Measurements from ENCODE around the gene PLD1. TPM values are rescaled to one million over a fixed set of nuclear protein-coding genes. Genes with fewer than 3 reads are reported as not detected.
A peak's percentile ranks its signal among the peaks of the same experiment; 100 is the strongest.

The PLD1 gene
- total RNA-seq, 1 experiment from 2014 or later, result 32.5 TPM

DNA sequence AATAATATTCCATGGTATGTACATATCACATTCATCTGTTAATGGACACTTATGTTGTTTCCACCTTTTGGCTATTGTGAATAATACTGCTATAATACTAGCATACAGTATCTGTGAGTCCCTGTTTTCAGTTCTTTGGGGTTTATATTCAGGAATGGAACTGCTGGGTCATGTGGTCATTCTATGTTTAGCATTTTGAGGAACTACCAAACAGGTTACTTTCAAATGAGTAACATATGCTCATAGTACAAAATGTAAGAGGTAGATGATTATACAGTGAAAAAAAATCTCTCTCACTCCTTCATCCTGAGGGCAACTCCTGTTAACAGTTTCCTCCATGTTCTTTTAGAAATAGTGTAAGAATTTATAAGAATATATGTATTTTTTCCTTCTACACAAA lies 162.2 kb downstream of the PLD1 start:
- DNase-seq, result no peak
- Histone ChIP-seq H3K4me1 (replicated peaks; ENCODE audit: insufficient read depth) (no peaks in the 10 kb centered on the region), H3K27ac (no peak overlapping the region), H3K27me3 (ENCODE audit: insufficient read depth, low read depth) (no peaks in the 10 kb centered on the region), H3K4me3 (no peak overlapping the region), H3K36me3 (ENCODE audit: low read depth) (no peaks in the 10 kb centered on the region), H3K9me2 (ENCODE audit: insufficient read depth) (no peaks in the 10 kb centered on the region), H3K9me3 (ENCODE audit: insufficient read depth, low read depth) (no peaks in the 10 kb centered on the region), H4K20me1 (ENCODE audit: insufficient read depth) (no peaks in the 10 kb centered on the region), H3K79me2 (ENCODE audit: low read depth) (no peaks in the 10 kb centered on the region), H3F3A (ENCODE audit: insufficient read depth, low read depth) (no peaks in the 10 kb centered on the region), H2AFZ (no peak overlapping the region), H3K4me2 (no peak overlapping the region)
- intact Hi-C loops (cut with micrococcal nuclease; ENCODE audit: unreplicated experiment), result loop anchor here (5.0 to 10.0 kb wide), 3 partner anchors 394 to 827 kb away; no protein-coding TSS in a partner anchor
- TF ChIP-seq, protein P1, sequence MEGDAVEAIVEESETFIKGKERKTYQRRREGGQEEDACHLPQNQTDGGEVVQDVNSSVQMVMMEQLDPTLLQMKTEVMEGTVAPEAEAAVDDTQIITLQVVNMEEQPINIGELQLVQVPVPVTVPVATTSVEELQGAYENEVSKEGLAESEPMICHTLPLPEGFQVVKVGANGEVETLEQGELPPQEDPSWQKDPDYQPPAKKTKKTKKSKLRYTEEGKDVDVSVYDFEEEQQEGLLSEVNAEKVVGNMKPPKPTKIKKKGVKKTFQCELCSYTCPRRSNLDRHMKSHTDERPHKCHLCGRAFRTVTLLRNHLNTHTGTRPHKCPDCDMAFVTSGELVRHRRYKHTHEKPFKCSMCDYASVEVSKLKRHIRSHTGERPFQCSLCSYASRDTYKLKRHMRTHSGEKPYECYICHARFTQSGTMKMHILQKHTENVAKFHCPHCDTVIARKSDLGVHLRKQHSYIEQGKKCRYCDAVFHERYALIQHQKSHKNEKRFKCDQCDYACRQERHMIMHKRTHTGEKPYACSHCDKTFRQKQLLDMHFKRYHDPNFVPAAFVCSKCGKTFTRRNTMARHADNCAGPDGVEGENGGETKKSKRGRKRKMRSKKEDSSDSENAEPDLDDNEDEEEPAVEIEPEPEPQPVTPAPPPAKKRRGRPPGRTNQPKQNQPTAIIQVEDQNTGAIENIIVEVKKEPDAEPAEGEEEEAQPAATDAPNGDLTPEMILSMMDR (conservative IDR thresholded peaks at IDR 0.05), result no peak
- no peak for TF ChIP-seq EZH2 (IDR thresholded peaks at IDR 0.05; ENCODE audit: low read depth)
- BruUV-seq (replicated peaks), result no TSS peak
- ChIA-PET POLR2A (ENCODE audit: unreplicated experiment) (no interaction called here), CTCF (interaction anchor here (0.6 kb wide), 1 partner anchor 154 kb away, joined by 3 read pairs; no protein-coding TSS in a partner anchor)

DNA sequence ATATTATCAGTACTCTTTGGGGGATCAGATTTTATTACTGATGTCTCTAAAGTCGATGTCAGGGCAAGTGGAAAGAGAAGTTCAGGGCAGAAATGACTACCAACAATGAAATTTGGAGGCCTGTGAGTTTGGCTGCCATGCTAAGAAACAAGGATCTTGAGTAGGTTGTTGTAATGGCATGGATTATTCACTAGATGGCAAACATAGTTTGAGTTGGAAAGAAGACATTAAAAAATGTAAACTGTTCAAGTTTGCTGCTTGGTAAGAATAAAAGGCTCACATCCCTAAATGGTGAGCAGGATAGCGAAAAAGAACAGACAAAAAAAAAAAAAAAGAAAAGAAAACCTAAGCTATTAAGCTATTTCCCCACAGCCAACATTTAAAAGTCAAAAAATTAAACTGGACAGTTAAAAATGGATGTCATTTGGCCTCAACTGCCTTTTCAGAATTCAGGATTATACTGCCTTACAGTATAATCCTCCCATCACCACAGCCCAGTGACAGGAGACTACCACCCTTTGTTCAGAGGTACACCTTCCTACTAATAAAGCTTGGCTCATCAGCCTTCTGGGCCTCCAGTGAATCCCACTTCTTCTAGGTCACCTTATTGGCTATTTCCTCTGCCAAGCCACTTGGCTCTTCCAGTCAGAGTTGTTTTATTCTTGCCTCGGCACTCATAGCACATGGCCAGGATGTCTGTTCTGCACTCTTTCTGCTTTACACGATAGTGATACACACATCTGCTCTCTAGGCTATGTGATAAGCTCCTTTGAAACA lies 163.7 kb downstream of the PLD1 start:
- no peaks in the 10 kb centered on the region for H3F3A ChIP-seq (ENCODE audit: insufficient read depth, low read depth)
- no peak overlapping the region for H3K4me3 ChIP-seq
- BruUV-seq (replicated peaks), result no TSS peak
- ChIA-PET CTCF (interaction anchor here (0.6 to 1.6 kb wide), 10 partner anchors 13 to 1905 kb away, joined by 3 to 18 read pairs (median 4); partner anchors contain the start of gene ECT2), POLR2A (ENCODE audit: unreplicated experiment) (interaction anchor here (0.5 to 0.7 kb wide), 4 partner anchors 103 to 661 kb away, joined by 5 to 13 read pairs (median 9); no protein-coding TSS in a partner anchor)
- H3K9me2 ChIP-seq (ENCODE audit: insufficient read depth), result no peaks in the 10 kb centered on the region
- no peak overlapping the region for H3K4me2 ChIP-seq
- H3K79me2 ChIP-seq (ENCODE audit: low read depth), result no peaks in the 10 kb centered on the region
- H3K4me1 ChIP-seq (replicated peaks; ENCODE audit: insufficient read depth), result no peaks in the 10 kb centered on the region
- H3K36me3 ChIP-seq (ENCODE audit: low read depth), result no peaks in the 10 kb centered on the region
- H2AFZ ChIP-seq, result no peak overlapping the region
- peak in 1 of 2 experiments; percentile 51 for DNase-seq
- no peaks in the 10 kb centered on the region for H4K20me1 ChIP-seq (ENCODE audit: insufficient read depth)
- intact Hi-C loops (cut with micrococcal nuclease; ENCODE audit: unreplicated experiment), result loop anchor here (1.0 to 10.0 kb wide), 7 partner anchors 126 to 828 kb away; no protein-coding TSS in a partner anchor
- no peaks in the 10 kb centered on the region for H3K9me3 ChIP-seq (ENCODE audit: insufficient read depth, low read depth)
- no peak overlapping the region for H3K27ac ChIP-seq
- H3K27me3 ChIP-seq (ENCODE audit: insufficient read depth, low read depth), result no peaks in the 10 kb centered on the region
- TF ChIP-seq EZH2 (IDR thresholded peaks at IDR 0.05; ENCODE audit: low read depth), result no peak
- TF ChIP-seq, protein P1 (conservative IDR thresholded peaks at IDR 0.05), result peak; percentile 90

DNA sequence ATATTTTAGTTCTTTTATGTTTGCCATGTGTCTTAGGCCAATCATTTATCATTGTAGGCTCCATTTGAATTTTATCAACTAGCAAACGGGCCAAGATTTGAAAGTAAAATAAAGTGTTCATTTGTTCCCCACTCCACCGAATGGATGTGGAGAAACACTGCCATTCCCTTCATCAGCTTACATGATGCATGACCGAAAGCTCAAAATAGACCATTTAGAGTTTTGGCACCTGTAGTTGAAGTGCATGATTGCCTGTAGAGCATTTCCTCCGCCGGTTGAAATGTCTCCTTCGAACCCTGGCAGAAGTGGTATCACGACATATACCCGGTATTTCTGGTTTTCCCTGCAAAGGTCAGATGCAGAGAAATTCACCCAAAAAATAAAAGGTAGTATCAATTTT lies 165.6 kb downstream of the PLD1 start:
- no peaks in the 10 kb centered on the region for H3K4me1 ChIP-seq (replicated peaks; ENCODE audit: insufficient read depth)
- no peaks in the 10 kb centered on the region for H3K36me3 ChIP-seq (ENCODE audit: low read depth)
- H3K27me3 ChIP-seq (ENCODE audit: insufficient read depth, low read depth), result no peaks in the 10 kb centered on the region
- no TSS peak for BruUV-seq (replicated peaks)
- no peaks in the 10 kb centered on the region for H3K9me2 ChIP-seq (ENCODE audit: insufficient read depth)
- POLR2A ChIA-PET (ENCODE audit: unreplicated experiment), result interaction anchor here (0.5 to 0.6 kb wide), 2 partner anchors 127 to 244 kb away, joined by 4 read pairs; no protein-coding TSS in a partner anchor
- no peaks in the 10 kb centered on the region for H3K9me3 ChIP-seq (ENCODE audit: insufficient read depth, low read depth)
- no peaks in the 10 kb centered on the region for H4K20me1 ChIP-seq (ENCODE audit: insufficient read depth)
- intact Hi-C loops (cut with micrococcal nuclease; ENCODE audit: unreplicated experiment), result loop anchor here (5.0 to 10.0 kb wide), 3 partner anchors 398 to 830 kb away; no protein-coding TSS in a partner anchor
- TF ChIP-seq, protein P1 (conservative IDR thresholded peaks at IDR 0.05), result no peak
- TF ChIP-seq EZH2 (IDR thresholded peaks at IDR 0.05; ENCODE audit: low read depth), result no peak
- no peak overlapping the region for H3K4me2 ChIP-seq
- H3F3A ChIP-seq (ENCODE audit: insufficient read depth, low read depth), result no peaks in the 10 kb centered on the region
- H3K4me3 ChIP-seq, result no peak overlapping the region
- CTCF ChIA-PET, result interaction anchor here (0.7 kb wide), 1 partner anchor 657 kb away, joined by 3 read pairs; no protein-coding TSS in a partner anchor
- H3K79me2 ChIP-seq (ENCODE audit: low read depth), result no peaks in the 10 kb centered on the region
- DNase-seq, result no peak
- no peak overlapping the region for H3K27ac ChIP-seq
- H2AFZ ChIP-seq, result no peak overlapping the region

Data from PC-9 (cell line).